GM12892 (cell line): Measurements from ENCODE around the gene AKR1C2.
"Not testable (repeated sequence)": the region's sequence is repeated elsewhere in the genome, so short reads cannot be mapped to it uniquely, and the experiment has no call there.

Experiments
- POLR2A ChIP-seq: IDR thresholded peaks from 2 replicates; pipeline ENCODE4 v1.6.1; 2011; ENCODE audit warnings: low read depth, low read length, control low read depth
- POLR2AphosphoS5 ChIP-seq: IDR thresholded peaks from 2 replicates; pipeline ENCODE4 v1.6.1; 2011; ENCODE audit warnings: low read depth, low read length, control low read depth
- TAF1 ChIP-seq: IDR thresholded peaks from 2 replicates; pipeline ENCODE4 v1.6.1; 2011; ENCODE audit warnings: low read depth, mild to moderate bottlenecking, control low read depth, low read length, borderline replicate concordance

DNA sequence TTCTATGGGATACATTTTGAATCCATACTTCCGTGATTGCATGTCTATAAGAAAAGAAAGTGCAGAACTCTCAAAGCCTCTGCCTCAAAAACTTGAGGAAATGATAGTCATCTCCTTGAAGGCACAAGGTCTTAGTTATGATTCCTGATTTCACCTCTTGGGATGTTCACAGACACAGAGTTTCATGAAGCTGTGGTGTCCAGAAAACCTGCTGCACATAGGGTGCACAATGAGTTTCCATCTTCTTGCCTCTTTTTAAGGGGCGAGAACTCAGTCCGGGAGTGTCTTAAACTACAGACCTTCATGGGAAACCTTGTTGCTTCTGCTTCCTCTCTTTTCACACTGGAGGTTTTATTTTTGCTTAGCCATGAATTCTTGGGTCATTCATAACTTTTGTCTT, 36.5 kb downstream of the AKR1C2 start:
- not testable (repeated sequence) for TF ChIP-seq POLR2A, TAF1, POLR2AphosphoS5
